ENCODE data around the gene MALAT1.

DNA sequence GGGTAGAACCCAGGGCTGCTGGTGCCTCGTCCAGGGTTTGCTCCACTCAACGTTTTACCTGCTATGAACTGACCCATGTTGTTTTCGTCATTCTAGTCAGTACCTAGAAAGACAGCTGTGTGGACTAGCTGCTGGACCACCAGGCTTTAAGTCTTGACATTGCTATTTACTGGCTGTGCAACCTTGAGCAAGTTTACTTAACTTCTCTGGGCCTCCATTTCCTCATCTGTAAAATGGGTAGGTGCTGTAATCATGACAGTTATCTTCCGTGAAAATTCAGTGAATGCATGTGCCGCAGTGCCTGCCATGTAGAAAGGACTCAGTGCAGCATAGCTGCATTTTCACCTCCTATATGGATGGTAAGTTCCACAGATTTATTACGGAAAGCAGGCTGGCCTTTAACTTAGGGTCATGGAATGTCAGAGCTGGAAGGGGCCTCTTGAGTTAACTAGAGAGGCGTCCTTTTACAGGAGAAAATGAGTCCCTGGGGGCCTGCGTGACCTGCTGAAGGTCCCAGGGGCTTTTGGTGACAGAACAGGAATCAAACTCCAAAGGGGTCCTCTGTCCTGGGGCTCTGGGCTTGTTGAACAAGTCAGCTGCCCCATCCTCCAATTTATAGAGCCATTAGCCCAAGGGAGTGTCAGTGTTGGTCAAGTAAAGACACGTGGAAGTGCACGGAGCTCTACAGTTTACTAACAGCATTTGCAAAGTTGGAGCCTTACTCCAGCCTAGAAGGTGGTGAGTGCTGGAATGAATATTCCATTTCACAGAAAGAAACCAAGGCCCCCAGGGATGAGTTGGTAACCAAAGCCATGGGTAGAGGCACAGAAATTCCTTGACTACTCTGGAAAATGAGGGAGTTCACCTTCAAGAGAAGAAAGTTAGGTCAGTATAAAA, 12.0 kb upstream of the MALAT1 start:
- TF ChIP-seq, protein P1, sequence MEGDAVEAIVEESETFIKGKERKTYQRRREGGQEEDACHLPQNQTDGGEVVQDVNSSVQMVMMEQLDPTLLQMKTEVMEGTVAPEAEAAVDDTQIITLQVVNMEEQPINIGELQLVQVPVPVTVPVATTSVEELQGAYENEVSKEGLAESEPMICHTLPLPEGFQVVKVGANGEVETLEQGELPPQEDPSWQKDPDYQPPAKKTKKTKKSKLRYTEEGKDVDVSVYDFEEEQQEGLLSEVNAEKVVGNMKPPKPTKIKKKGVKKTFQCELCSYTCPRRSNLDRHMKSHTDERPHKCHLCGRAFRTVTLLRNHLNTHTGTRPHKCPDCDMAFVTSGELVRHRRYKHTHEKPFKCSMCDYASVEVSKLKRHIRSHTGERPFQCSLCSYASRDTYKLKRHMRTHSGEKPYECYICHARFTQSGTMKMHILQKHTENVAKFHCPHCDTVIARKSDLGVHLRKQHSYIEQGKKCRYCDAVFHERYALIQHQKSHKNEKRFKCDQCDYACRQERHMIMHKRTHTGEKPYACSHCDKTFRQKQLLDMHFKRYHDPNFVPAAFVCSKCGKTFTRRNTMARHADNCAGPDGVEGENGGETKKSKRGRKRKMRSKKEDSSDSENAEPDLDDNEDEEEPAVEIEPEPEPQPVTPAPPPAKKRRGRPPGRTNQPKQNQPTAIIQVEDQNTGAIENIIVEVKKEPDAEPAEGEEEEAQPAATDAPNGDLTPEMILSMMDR (IDR thresholded peaks at IDR 0.05; ENCODE audit: low read length) = no peak
- no peak for TF ChIP-seq EZH2phosphoT487 (IDR thresholded peaks at IDR 0.05; ENCODE audit: low read length)

Measured in MM.1S (cell line).